CD4-positive, alpha-beta T cell treated with Interleukin-2 at 100 ng/mL for 4 hours (primary cell): ENCODE data around the gene CYP24A1.

Experiments
- DNase-seq: peaks from one replicate; pipeline ENCODE4 v3.0.0-alpha.2; 2020; ENCODE audit warnings: low spot score

CYP24A1 gene

DNA sequence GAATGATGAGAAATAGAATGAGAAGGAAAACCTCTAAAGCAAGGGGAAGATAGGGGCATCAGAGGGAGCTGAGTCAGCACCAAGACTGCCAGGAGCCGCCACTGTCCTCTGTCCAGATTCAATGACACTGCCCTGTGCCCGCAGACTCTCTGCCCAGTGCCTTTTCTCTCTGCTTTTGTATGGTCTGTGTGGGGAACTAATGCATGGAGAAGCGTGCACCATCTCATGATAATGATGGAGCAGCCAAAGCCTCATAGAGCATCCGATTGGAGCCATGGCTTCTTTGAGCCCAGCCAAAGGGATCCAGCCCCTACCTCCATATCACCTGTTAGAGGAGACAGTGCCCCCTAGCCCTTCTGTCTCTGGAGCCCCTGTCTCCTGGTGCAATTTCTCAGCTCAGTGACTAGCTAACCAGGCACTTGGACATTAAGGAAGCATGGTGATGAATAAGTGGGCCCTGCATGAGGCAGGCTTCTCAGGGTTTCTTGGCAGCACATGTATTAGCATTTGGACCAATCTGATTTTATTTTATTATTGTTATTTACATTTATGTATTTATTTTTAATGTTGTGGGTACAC is 27.6 kb upstream of the CYP24A1 start:
- DNase-seq: no peak

DNA sequence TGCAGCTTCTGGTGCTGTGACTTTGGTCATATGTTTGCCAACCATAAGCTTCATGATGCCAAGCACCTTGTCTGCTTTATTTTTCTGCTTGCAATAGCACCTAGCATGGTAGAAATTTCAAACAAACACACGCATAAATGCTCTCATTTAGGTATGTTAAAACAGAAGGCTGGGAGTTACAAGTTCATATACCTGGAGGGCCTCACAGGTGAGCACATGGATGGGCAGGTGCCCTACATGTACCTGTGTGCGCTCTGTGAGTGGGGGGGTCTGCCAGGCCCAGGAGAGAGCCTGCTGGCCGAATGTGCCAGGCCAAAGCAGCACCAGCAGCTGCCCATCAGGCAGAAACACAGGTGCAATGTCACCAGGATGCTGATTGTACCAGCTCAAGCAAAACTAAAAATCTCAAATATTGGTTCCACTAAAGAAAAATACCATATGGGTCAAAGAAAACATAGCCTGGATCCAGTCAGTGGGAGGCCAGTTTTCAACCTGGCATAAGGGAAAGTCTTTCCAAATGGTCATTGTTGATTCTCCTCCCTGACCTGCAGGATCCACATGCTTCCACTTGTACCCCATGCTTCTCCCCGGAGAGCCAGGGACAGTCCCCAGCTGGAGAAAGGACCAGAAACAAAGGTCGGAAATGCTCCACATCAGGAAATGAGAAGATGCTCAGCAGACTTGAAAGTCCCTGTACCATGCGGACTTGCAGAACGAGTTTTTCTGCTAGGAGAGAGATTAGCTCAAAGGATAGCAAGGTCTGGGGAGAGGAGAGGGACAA is 26.9 kb upstream of the CYP24A1 start:
- no peak for DNase-seq

DNA sequence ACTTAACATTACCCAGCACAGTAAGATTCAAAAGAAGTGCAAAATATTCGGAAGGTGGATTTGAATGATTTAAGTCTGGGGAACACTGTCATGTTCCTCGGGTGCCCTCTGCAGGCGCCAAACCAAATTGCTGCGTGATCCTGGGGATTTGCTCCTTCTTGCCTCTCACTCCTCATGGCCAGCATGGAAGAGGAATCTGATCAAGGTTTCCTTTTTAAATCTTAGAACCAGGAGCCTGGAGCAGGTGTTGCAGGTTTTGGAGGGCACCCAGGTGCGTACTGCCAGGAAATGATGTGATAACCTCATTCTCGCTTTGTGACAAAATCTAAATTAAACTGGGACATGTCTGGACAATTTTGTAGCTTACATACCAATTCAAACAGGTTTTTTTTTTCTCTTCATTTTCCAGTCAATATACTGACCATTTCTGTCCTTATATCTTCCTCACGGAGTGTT is 26.0 kb upstream of the CYP24A1 start:
- peak; percentile 70 for DNase-seq

DNA sequence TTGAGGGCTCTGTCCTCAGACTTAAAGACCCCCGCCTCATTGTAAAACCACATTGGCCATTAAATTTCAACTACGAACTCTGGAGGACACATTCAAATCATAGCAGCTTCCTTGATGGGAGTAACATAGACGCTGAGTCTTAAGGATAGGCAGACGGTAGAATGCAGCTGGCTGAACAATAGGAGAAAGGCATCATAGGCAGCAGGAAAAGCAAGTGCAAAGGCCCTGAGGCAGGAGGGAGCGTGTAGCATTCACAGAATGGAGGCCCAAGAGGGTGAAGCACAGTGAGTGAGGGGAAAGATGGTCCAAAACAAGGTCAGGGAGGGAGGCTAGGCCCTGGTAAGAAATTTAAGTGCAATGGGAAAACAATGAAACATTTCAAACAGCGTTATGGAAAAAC is 25.5 kb upstream of the CYP24A1 start:
- no peak for DNase-seq

DNA sequence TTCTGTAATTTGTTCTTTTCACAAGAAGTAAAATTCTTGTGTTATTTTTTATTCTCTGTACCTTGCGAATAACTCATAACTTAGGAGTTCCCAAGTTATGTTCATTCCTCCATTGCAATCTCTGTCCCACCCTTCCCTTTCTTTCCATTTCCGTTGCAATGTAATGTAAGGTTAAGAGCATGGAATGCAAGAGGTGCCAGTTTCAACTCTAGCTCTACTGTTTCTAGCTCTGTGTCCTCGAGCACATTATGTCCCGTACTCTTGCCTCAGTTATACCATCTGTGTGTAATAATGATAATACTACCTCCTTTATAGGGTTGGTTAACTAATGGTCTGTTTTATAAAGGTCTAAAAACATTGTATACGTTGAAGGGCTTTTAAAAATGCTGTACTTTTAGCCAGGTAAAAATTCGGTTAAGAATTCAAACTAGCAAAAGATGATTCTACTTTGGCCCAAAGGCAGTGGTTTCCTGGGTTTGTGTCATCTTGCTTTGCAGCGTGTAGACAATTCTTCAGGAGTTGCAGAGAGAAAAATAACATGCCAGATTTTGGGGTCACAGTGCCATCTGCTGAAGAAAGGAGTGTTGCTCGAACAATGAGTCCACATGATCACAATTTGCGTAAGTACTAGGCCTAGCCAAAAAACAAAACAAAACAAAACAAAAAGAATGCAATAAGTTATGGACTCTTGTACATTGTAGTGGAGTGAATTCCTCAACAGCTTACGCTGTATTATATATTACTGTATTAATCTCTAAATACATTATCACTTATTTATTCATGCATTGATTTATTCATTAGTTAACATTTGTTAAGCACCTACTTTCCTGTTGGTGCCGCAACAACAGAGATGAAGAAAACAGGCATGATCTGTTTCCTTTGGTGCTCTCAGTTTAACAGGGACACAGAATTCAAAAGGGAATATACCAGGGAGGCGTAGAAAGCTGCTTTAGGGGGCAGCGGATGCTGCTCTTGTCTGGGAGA is 24.1 kb upstream of the CYP24A1 start:
- DNase-seq: peak; percentile 6

DNA sequence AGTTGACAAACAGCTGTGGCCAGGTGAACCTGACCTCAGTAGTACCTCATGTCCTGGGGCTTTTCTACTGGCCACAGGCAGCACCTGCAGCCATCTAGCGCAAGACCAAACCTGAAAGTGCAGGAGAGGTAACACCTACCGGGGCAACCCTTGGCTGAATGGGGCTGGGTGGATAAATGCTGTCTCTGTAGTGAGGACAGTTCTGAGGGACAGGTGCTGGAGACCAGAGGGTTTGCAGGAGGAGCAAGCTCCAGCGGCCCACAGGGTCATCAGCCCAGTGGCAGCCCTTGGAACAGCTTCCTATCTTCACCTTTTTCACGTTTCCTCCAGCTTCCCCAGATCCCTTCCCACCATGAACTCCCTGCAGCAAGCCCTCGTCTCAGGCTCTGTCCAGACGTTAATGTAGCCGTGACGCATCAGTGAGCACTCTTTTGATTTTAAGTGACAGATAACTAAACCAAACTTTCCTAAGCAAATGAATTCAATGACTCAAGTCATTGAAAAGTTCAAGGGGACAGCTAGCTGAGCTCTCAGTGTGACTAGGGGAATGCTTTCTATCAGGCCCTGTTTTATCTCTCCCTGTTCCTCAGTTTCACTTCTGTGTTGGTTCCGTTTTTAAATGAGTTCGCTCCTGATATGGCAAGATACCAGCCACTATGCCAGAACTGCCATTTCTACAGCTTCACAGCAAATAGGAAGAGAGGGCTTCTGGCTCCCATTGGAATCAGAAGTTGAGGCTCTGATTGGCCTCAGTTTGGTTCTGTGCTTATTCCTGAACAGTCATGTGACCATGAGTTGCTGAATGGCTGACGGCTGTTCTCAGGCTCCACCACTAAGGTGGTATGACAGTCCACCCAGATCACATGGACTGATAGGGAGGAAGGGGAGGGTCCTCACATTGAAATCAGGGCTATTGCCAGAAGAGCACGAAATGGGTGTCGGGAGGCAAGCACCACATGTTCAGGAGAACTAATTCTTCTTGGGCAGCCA is 22.0 kb upstream of the CYP24A1 start:
- no peak for DNase-seq

DNA sequence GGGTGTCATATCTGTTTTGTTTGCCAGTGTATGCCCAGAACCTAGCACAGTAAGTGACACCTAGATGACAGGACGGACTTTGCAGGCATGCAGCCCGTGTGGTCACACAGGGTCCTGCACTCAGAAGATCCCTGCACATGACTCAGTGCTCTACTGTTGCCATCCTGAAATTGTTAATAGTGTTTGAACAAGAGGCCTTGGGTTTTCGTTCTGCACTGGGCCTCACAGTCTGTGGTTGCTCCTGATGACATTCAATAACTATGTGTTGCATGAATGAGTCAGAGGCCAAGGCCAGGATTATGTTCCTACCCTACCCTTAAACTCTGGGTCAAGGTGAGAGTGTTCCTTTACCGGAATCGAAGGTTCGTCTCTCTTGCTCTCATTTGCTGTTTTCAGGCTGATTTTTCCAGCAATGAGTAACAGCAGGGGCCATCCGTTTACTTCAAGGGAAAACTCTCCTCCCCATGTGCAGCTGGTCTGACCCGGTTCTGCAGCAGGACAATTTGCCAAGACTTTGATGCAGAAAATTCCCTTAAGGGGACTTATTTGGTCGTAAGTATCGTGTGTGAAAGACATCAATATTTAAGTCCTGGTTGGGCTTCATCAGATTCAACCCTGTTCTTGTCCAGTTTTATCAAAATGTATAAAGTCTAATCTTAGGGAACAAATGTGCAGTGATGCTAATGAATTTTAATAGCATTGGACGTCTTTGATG is 21.1 kb upstream of the CYP24A1 start:
- DNase-seq: no peak

- no peak for DNase-seq
These were observed 20.0 kb upstream of the CYP24A1 start for GRCh38 chr20:54193817-54194216.

DNA sequence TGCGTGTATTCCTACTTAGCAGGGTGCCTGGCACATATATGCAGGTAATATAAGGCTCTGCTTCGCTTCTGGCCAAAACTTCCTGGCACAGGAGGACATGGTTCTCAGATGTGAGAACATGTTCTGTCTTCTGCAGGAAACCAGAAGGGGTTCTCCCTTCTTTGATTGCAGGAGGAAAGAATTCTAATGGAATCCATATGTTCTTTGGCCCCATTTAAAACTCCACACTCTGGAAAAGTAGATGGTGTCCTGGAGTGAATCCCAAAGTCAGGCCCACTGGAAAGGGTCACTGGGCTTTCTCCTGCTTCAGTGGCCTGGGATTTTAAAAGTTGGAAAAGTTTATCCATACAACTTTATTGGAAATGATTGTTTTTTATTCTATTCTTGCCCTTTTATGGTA is 16.4 kb upstream of the CYP24A1 start:
- DNase-seq: no peak

GRCh38 chr20:54189630-54190029 is 15.8 kb upstream of the CYP24A1 start:
- no peak for DNase-seq

DNA sequence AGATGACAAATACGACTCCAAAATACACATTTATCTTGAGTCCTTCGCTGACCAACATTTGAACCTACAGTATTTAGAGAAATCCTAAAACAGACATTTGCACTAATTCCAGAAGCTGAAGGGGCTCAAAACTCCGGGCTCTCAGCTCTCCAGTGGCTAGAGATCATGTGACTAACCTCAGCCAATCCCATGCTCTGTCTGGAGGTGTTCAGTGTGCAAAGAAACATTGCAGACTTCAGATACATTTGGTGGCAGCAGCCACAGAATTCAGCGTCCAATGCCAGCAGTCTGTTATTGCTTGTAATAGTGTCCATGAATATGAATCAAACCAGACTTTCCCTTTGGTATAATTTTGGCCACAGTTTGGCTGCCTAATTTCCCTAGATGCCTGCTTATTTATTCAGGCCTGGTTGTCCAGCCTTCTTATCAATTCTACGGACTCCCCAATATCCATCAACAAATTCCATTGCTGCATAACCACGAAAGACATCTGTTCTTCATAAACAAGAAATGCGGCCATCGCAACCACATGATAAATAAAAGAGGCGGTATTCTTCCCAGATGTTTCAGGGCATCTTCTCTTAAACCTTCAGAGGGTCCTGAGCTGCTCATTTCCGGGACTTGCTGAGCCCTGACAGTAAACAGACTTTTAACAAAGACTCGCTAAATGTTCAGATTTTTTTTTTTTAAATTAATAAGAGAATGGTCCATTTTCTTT is 14.5 kb upstream of the CYP24A1 start:
- no peak for DNase-seq

GRCh38 chr20:54184904-54185626 is 11.3 kb upstream of the CYP24A1 start:
- no peak for DNase-seq

DNA sequence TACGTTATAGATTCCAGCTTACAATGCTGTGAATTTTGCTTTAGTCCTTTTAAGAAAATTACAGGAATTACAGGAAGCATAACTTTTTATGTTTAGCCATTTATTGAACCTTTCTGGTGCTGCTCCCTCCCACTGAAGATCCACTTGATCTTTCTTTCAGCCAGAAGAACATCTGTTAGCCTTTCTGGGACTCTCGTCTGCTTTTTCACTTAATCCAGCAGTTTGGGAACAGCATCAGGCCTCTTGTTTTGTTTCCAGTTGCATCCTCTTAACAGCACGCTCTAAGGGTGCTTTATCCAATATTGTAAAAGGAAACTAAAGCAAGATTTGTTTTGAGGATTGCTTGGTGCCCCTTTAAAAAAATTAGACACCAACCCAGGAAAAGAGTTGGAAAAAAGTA is 10.3 kb upstream of the CYP24A1 start:
- DNase-seq: no peak

- no peak for DNase-seq
These were observed 7.1 kb upstream of the CYP24A1 start for GRCh38 chr20:54180931-54181330.

DNA sequence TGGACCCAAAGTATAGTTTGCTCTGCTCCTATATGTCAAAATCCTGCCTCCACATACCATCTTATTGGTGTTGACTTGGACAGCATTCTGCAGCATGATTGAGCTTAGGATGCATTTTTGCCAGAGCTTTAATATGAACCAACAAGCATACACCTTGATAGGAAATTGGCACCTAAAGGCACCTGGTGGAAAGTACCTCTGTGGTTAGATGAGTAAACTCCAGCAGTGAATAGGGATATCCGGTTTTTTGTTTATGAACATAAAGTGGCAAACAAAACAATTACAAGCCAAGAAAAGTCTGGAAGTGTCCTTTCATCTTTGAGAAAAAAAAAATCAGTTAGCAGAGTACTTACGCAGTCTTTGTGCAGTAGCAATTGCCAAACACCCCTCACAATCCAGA is 6.2 kb upstream of the CYP24A1 start:
- DNase-seq: no peak

GRCh38 chr20:54178256-54178655 is 4.5 kb upstream of the CYP24A1 start:
- no peak for DNase-seq

- no peak for DNase-seq
These were observed 3.6 kb upstream of the CYP24A1 start for GRCh38 chr20:54177378-54177777.

DNA sequence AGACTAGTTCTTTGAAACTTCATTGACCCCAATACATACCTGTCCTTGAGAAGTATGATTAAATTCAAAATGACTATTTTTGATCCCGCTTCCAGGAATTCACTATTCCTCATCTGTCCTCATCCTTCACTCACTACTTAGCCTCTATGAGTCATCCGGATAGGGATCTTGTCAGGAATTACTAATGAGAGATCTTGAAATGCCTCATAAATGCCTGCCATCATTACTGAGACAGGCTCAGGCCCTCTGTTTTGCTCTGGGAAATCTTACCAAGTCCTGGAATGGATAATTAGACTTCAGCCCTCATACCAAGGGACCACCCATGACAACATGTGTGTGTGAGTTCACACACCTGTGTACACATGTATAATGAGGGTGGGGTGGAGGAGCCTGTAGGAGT is 2.8 kb upstream of the CYP24A1 start:
- DNase-seq: no peak

- DNase-seq: no peak
These were observed 830 bp upstream of the CYP24A1 start for GRCh38 chr20:54174457-54175175.
